Central memory CD8-positive, alpha-beta T cell (primary cell): ENCODE measurements around the gene RGS12.

ENCODE experiments used
- ATAC-seq: fragments of 150-1000 bp; cut with Tn5 transposase; replicated peaks from 2 replicates; pipeline ENCODE4 v1.10.0; 2022; ENCODE audit warnings: mild to moderate bottlenecking, moderate FRiP score, moderate number of reproducible peaks; ENCODE audit not compliant: poor library complexity, severe bottlenecking; ENCODE audit errors: extremely low read depth
- DNase-seq, 2 donors: peaks; one replicate each; pipeline ENCODE4 v3.0.0; 2021; ENCODE audit warnings: low spot score in 2 of 2
- H3K27ac Mint-ChIP-seq: one replicate; pipeline ENCODE4 v1.8.0; 2022; ENCODE audit warnings: low read depth, mild to moderate bottlenecking, moderate library complexity, mixed read lengths
- H3K27me3 Mint-ChIP-seq: one replicate; pipeline ENCODE4 v1.8.0; 2022; ENCODE audit warnings: mixed read lengths
- H3K36me3 Mint-ChIP-seq: one replicate; pipeline ENCODE4 v1.8.0; 2022; ENCODE audit warnings: mild to moderate bottlenecking, moderate library complexity, mixed read lengths; ENCODE audit not compliant: insufficient read depth
- H3K4me1 Mint-ChIP-seq: one replicate; pipeline ENCODE4 v1.8.0; 2022; ENCODE audit warnings: mixed read lengths
- H3K4me3 Mint-ChIP-seq: one replicate; pipeline ENCODE4 v1.8.0; 2022; ENCODE audit warnings: mild to moderate bottlenecking, moderate library complexity, mixed read lengths
- H3K9me3 Mint-ChIP-seq: one replicate; pipeline ENCODE4 v1.8.0; 2022; ENCODE audit warnings: mixed read lengths

Gene RGS12

GRCh38 chr4:3334316-3334715, 41.5 kb downstream of the RGS12 start:
- no peak for ATAC-seq
- no peak for DNase-seq
- H3K4me1 Mint-ChIP-seq: no peaks in the 10 kb centered on the region
- no peaks in the 10 kb centered on the region for H3K9me3 Mint-ChIP-seq
- no peak overlapping the region for H3K4me3 Mint-ChIP-seq
- no peaks in the 10 kb centered on the region for H3K27me3 Mint-ChIP-seq
- H3K27ac Mint-ChIP-seq: no peak overlapping the region
- H3K36me3 Mint-ChIP-seq: peaks cover 2% of the 10 kb centered on the region

- H3K4me1 Mint-ChIP-seq: peaks cover 7% of the 10 kb centered on the region
- no peaks in the 10 kb centered on the region for H3K9me3 Mint-ChIP-seq
- ATAC-seq (no peak), DNase-seq (no peak)
- H3K27me3 Mint-ChIP-seq: no peaks in the 10 kb centered on the region
- peaks cover 2% of the 10 kb centered on the region for H3K36me3 Mint-ChIP-seq
- no peak overlapping the region for H3K27ac Mint-ChIP-seq
- no peak overlapping the region for H3K4me3 Mint-ChIP-seq
Measured at GRCh38 chr4:3335385-3335784, 42.6 kb downstream of the RGS12 start.

- Mint-ChIP-seq H3K4me3 (no peak overlapping the region), H3K27ac (no peak overlapping the region), H3K9me3 (no peaks in the 10 kb centered on the region), H3K36me3 (peaks cover 2% of the 10 kb centered on the region), H3K27me3 (no peaks in the 10 kb centered on the region), H3K4me1 (peaks cover 7% of the 10 kb centered on the region)
- no peak for DNase-seq
- no peak for ATAC-seq
Measured at GRCh38 chr4:3335982-3336381, 43.2 kb downstream of the RGS12 start.

- ATAC-seq: no peak
- no peaks in the 10 kb centered on the region for H3K9me3 Mint-ChIP-seq
- DNase-seq: no peak
- peaks cover 2% of the 10 kb centered on the region for H3K36me3 Mint-ChIP-seq
- peaks cover 7% of the 10 kb centered on the region for H3K4me1 Mint-ChIP-seq
- no peaks in the 10 kb centered on the region for H3K27me3 Mint-ChIP-seq
- H3K27ac Mint-ChIP-seq: no peak overlapping the region
- no peak overlapping the region for H3K4me3 Mint-ChIP-seq
Measured at GRCh38 chr4:3336382-3337356, 43.8 kb downstream of the RGS12 start.

DNA sequence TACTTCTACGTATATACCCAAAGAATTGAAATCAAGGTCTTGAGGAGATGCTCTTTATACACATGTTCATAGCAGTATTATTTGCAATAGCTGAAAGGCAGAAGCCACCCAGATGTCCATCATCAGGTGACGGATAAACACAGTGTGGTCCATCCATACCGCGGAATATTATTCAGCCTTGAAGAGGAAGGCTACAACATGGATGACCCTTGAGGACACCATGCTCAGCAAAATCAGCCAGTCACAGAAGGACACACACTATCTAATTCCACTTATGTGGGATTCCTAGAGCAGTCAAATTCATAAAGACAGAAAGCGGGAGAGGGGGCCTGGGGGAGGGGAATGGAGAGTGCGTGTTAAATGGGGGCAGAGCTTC, 44.5 kb downstream of the RGS12 start:
- DNase-seq: no peak
- Mint-ChIP-seq H3K4me1 (peaks cover 7% of the 10 kb centered on the region), H3K36me3 (peaks cover 2% of the 10 kb centered on the region), H3K27me3 (no peaks in the 10 kb centered on the region), H3K9me3 (no peaks in the 10 kb centered on the region), H3K4me3 (no peak overlapping the region), H3K27ac (no peak overlapping the region)
- ATAC-seq: no peak

DNA sequence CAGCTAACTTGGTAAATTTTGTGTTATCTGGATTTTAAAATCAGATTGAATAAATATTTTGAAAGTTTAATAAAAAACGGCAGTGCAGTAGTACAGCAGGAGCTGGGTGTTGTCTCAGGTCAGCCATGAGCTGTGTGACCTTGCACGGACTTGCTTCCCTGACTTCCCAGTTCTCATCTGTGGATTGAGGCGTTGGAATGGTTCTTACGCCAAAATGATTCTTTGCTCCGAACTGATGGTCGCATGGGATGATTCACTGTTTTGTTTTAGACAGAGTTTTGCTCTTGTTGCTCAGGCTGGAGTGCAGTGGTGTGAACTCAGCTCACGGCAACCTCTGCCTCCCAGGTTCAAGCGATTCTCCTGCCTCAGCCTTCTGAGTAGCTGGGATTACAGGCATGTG, 45.0 kb downstream of the RGS12 start:
- DNase-seq: no peak
- Mint-ChIP-seq H3K27ac (no peak overlapping the region), H3K4me1 (peaks cover 7% of the 10 kb centered on the region), H3K27me3 (no peaks in the 10 kb centered on the region), H3K36me3 (peaks cover 2% of the 10 kb centered on the region), H3K9me3 (no peaks in the 10 kb centered on the region), H3K4me3 (no peak overlapping the region)
- no peak for ATAC-seq

DNA sequence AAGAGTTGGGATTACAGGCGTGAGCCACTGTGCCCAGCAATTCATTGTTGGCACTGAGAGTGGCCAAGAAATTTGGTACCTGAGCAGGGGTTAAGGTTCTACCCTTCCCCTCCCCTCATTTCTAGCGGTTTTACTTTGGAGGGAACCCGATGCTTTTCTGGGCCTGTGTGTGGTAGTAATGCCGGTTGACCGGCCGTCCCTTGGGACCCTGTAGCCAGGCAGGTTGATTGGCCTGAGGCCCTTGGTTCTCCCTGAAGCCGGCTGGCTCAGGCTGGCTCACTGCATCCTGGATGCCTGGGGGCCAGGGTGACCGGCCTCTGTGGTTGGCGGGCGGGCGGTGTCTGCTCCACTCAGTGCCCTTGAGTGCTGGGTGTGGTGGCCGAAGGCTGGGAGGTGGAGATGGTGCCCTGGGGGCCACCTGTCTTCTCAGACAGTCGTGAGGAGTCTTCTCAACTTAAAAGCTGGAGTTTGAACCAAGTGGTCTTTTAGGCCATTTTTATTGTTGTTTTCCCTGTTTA, 45.6 kb downstream of the RGS12 start:
- DNase-seq: no peak
- ATAC-seq: no peak
- Mint-ChIP-seq H3K9me3 (no peaks in the 10 kb centered on the region), H3K27ac (no peak overlapping the region), H3K27me3 (no peaks in the 10 kb centered on the region), H3K4me1 (peaks cover 7% of the 10 kb centered on the region), H3K4me3 (no peak overlapping the region), H3K36me3 (peaks cover under 1% of the 10 kb centered on the region)

DNA sequence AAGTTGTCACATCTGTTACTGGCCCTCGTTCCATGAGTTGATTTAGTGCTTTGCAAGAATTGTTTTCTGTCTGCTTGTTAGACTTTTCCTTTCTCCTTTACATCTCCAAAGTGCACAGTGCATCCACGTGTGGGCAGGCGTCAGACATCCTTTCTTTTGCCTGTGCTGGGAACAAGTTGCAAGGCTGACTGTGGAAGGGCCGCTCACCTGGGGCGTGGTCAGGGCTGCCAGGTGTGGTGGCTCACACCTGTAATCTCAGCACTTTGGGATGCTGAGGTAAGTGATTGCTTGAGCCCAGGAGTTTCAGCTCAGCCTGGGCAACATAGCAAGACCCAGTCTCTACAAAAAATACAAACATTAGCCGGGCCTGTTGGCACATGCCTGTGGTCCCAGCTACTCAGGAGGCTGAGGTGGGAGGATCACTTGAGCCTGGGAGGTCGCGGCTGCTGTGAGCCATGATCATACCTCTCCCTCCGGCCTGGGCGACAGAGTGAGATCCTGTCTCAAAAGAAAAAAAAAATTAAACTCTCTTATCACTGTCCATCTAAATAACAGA, 46.2 kb downstream of the RGS12 start:
- no peaks in the 10 kb centered on the region for H3K27me3 Mint-ChIP-seq
- no peaks in the 10 kb centered on the region for H3K9me3 Mint-ChIP-seq
- peaks cover 7% of the 10 kb centered on the region for H3K4me1 Mint-ChIP-seq
- DNase-seq (no peak), ATAC-seq (no peak)
- no peaks in the 10 kb centered on the region for H3K36me3 Mint-ChIP-seq
- no peak overlapping the region for H3K4me3 Mint-ChIP-seq
- no peak overlapping the region for H3K27ac Mint-ChIP-seq

GRCh38 chr4:3339577-3339976, 46.8 kb downstream of the RGS12 start:
- Mint-ChIP-seq H3K4me3 (no peak overlapping the region), H3K4me1 (peaks cover 7% of the 10 kb centered on the region), H3K27ac (no peak overlapping the region), H3K9me3 (no peaks in the 10 kb centered on the region), H3K27me3 (no peaks in the 10 kb centered on the region), H3K36me3 (no peaks in the 10 kb centered on the region)
- DNase-seq (no peak), ATAC-seq (no peak)

DNA sequence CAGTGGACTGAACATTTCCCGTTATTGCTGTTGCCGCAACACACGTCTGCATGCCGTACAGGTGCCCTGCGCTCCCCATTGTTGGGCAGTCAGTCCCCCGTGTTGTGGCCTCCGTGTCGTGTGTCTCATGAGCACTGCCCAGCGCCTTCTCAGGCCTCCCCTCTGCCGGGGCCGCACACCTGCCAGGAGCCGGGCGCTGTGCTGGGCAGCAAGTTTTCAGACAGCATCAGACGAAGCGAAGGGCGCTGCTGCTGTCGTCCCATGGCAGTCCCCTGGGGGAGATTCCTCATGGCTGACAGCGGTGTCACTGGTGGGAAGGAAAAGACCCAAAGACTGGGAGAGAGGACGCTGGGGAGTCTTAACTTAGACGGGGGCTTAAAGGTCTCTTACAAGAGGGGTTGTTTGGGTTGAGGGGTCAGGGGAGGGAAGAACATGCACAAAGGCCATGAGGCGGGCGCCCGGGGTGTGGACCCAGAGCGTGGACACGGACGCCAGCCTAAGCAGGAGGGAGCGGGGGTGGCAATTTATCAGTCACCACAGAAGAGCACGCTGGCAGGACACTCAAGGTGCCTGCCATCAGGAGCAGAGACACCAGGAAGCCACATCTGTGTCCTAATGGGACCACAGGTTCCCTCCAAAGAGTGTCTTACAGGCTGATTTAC, 47.3 kb downstream of the RGS12 start:
- no peaks in the 10 kb centered on the region for H3K9me3 Mint-ChIP-seq
- H3K4me1 Mint-ChIP-seq: peaks cover 7% of the 10 kb centered on the region
- H3K4me3 Mint-ChIP-seq: no peak overlapping the region
- no peaks in the 10 kb centered on the region for H3K36me3 Mint-ChIP-seq
- DNase-seq: no peak
- no peak for ATAC-seq
- H3K27me3 Mint-ChIP-seq: no peaks in the 10 kb centered on the region
- no peak overlapping the region for H3K27ac Mint-ChIP-seq

DNA sequence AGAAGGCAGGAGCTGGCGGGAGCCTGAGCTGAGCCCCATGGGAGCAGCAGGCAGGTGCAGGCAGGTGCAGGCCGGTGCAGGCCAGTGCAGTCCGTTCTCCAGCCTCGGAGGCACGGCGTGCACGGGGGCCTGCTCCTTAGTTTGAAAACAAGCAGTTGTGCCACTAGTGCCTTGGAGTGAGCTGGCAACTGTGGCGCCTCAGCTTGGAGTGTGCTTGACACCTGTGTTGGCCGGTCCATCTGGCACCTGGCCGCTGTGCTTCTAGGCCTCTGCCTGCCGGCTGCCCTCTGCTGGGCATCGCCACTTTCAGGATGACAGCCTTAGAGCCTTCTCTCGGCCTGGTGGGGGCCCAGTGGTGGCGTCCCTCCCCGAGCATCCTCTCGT, 47.9 kb downstream of the RGS12 start:
- no peak overlapping the region for H3K4me3 Mint-ChIP-seq
- no peak overlapping the region for H3K27ac Mint-ChIP-seq
- no peak for DNase-seq
- no peaks in the 10 kb centered on the region for H3K36me3 Mint-ChIP-seq
- peaks cover 7% of the 10 kb centered on the region for H3K4me1 Mint-ChIP-seq
- H3K27me3 Mint-ChIP-seq: no peaks in the 10 kb centered on the region
- ATAC-seq: no peak
- no peaks in the 10 kb centered on the region for H3K9me3 Mint-ChIP-seq

GRCh38 chr4:3341760-3342159, 48.9 kb downstream of the RGS12 start:
- Mint-ChIP-seq H3K36me3 (no peaks in the 10 kb centered on the region), H3K4me1 (peaks cover 16% of the 10 kb centered on the region), H3K27ac (no peak overlapping the region), H3K4me3 (no peak overlapping the region), H3K27me3 (no peaks in the 10 kb centered on the region), H3K9me3 (no peaks in the 10 kb centered on the region)
- no peak for ATAC-seq
- no peak for DNase-seq
